ENCODE measurements around the gene LIPE.

The LIPE gene

GRCh38 chr19:42409477-42409876 is 17.7 kb downstream of the LIPE start:
- no peak for DNase-seq

- DNase-seq, result no peak
These were observed 19.4 kb downstream of the LIPE start for GRCh38 chr19:42407816-42408175.

- no peak for DNase-seq
These were observed 19.9 kb downstream of the LIPE start for GRCh38 chr19:42407085-42407815.

GRCh38 chr19:42406111-42406510 is 21.1 kb downstream of the LIPE start:
- DNase-seq, result no peak

GRCh38 chr19:42403586-42403985 is 23.6 kb downstream of the LIPE start:
- DNase-seq, result no peak

GRCh38 chr19:42402376-42403116 is 24.6 kb downstream of the LIPE start:
- DNase-seq, result no peak

DNA sequence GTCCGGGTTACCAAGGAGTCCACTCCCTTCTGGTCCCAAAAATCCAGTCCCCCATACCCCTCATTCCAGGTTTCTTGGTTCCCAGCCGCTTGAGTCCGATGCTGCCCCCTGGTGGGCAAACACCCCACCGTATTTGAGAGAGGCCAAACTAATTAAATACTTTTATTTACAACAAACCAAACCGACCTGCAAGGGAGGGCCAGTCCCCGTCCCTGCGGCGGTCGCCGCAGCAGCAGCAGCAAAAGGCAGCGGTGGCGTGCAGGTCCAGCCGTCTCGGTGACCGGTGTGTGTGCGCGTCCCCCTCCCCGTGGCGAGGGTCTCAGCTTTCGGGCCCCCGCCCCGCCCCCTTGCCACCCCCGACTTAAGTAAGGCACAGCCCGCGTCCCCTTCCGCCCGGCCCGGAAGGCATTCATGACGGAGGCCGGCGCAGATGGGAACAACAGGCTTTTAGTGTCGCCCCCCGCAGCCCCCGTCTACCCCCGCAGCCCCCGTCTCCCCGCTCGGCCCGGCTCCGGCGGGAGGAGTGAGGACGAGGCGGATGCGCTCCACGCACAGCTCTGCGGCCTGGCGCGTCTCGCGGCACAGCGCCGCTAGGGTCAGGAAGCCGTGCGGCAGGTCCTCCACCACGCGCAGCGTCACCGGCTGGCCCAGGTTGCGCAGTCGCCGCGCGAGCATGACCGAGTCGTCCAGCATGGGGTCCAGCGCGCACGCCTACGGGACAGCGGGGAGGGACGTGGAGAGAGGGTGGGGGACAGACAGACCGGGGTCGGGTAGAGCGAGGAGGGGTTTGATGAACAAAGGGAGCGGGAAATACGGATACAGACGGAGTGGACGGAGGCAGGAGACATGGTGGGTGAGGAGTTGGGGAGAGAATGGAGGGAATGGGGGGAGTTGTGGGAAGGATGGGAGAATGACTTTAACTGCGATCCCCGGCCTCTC is 25.6 kb downstream of the LIPE start:
- peak; percentile 58 for DNase-seq

DNA sequence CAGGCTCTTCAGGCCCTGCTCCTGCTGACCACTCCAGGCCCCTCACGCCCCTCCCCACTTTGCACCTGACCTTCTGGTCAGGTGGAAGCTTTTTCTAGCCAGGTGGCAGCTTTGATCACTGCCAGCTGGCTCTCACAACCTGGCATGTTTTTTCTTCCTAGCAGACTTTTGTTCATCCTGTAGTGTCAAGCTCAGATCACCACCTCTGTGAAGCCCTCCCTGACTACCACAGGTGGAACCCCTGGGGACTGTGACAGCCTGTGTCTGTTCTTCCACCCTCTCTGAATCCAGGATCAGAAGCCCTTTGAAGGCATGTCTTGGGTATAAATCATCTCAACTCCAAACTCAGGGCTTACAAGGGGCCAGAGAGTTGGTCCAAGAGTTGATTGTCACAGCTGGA is 26.8 kb downstream of the LIPE start:
- no peak for DNase-seq

DNA sequence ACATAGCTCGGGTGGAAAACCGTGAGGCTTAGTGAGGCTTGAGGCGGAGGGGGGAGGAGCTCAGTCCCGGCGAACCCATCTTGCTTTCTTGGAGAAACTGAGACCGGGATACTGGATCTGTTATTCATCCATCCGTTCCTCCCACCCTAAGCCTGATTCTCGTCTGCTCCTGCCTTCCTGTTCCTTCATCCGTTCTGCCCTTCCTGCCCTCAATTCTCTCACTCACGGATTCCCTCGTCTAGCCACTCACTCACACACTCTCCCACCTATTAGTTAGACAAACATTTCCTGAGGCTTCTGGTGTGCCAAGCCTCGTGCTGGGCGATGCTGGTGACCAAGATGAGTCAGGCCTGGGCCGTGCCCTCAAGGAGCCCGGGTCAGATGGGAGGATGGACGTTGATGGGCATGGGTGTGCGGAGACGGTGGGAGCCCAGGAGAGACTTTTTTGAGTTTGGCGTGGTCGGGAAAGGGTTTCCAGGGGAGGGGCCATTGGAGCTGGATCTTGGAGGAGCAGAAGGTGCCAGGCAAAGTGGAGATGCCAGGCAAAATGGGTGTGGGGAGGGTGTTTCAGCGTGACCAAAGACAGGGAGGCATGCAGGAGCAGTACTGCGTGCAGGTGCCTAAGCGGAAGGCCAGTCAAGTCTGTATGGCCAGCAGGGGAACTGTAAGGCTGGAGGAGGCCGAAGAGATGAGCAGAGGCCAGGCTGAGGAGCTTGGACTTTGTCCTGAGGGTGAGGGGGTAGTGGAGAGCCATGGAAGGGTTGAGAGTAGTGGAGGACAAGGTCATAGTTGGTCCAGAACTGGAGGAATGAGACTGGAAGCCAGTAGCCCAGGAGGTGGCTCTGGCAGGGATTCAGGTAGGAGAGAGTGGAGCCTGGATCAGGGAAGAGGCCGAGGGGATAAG is 29.7 kb downstream of the LIPE start:
- DNase-seq, result no peak

- peak; percentile 83 for DNase-seq
These were observed 30.6 kb downstream of the LIPE start for GRCh38 chr19:42396381-42397262.

GRCh38 chr19:42394751-42395150 is 32.4 kb downstream of the LIPE start:
- DNase-seq, result no peak

DNA sequence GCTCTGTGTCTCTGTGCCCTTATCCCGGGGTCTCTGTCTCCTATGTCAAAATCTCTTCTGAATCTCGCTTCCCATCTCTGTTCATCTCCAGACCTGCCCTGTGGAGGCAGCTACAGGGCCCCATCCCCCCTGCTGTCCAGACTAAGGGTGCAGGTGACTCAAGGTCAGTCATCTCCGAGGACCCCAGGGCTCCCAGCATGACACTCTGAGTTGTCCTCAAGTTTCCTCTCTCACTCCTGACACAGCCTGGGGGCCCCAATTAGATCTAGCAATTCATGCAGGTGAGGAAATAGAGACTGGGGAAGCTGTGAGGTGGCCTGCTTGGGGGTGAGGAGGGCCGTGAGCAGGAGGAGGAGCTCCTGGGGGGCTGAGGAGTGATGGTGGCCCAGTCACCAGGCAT is 35.0 kb downstream of the LIPE start:
- no peak for DNase-seq

- DNase-seq, result no peak
These were observed 37.3 kb downstream of the LIPE start, which contains the start of gene CNFN for GRCh38 chr19:42389899-42390298. Gene CNFN, minus strand, starts transcription at chr19:42390297. Its CDS starts 1,260 bp downstream, at chr19:42389037.

- no peak for DNase-seq
These were observed 38.2 kb downstream of the LIPE start for GRCh38 chr19:42388851-42389489.

GRCh38 chr19:42386974-42387707 is 40.0 kb downstream of the LIPE start:
- DNase-seq, result peak; percentile 50

GRCh38 chr19:42380155-42380554 is 47.0 kb downstream of the LIPE start:
- no peak for DNase-seq

- no peak for DNase-seq
These were observed 48.7 kb downstream of the LIPE start for GRCh38 chr19:42378225-42379215.

GRCh38 chr19:42376177-42376555 is 51.0 kb downstream of the LIPE start:
- DNase-seq, result no peak

All from activated CD4-positive, alpha-beta T cell treated with anti-CD3 and anti-CD28 coated beads for 1 hour (primary cell).